ENCODE measurements around the gene ZNF473. TPM values are rescaled to one million over a fixed set of nuclear protein-coding genes. Genes with fewer than 3 reads are reported as not detected.

ZNF473 gene
- total and polyA plus RNA-seq, 2 of the 13 experiments (the other 11 are each of a cell fraction or from before 2014, with no cell fraction given) = 5.8 to 11.9 TPM

DNA sequence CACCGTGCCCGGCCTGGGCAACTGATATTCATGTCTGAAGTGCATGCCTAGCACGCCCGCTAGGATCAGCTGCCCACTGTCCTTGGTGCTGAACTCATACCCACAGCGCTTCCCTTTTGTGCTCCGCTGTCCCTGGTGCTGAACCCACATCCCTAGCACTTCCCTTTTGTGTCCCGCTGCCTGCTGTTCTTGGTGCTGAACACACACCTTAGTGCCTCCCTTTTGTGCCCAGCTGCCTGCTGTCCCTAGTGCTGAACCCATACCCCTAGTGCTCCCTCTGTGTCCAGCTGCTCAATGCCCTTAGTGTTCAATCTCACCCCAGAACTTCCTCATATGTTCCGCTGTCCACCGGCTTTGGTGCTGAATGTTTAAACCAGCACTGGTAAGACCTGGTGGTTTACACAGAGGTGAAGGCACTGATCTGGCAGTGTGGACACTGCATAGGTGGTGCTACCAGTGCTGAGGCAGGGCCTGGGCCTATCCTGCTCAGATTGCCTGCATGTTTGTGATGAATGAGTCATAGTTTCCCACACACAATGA is 38.6 kb upstream of the ZNF473 start (continued):
- peak; percentile 100 for TF ChIP-seq ZNF598 (CRISPR knock-in tag; IDR thresholded peaks at IDR 0.05; ENCODE audit: borderline replicate concordance)
- peak; percentile 74 for TF ChIP-seq PHF21A (CRISPR knock-in tag; IDR thresholded peaks at IDR 0.05)
- TF ChIP-seq, protein P1, sequence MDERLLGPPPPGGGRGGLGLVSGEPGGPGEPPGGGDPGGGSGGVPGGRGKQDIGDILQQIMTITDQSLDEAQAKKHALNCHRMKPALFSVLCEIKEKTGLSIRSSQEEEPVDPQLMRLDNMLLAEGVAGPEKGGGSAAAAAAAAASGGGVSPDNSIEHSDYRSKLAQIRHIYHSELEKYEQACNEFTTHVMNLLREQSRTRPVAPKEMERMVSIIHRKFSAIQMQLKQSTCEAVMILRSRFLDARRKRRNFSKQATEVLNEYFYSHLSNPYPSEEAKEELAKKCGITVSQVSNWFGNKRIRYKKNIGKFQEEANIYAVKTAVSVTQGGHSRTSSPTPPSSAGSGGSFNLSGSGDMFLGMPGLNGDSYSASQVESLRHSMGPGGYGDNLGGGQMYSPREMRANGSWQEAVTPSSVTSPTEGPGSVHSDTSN (CRISPR knock-in tag; IDR thresholded peaks at IDR 0.05) = peak; percentile 57; the same call in 1 of the 2 replicates
- TF ChIP-seq NFE2L1 (CRISPR knock-in tag; IDR thresholded peaks at IDR 0.05; ENCODE audit: borderline replicate concordance) = peak; percentile 99
- no peak for TF ChIP-seq HNRNPUL1 (IDR thresholded peaks at IDR 0.05; ENCODE audit: low read depth, low read length)
- peak; percentile 98 for TF ChIP-seq HOXA3 (CRISPR knock-in tag; IDR thresholded peaks at IDR 0.05)
- TF ChIP-seq, protein P2, sequence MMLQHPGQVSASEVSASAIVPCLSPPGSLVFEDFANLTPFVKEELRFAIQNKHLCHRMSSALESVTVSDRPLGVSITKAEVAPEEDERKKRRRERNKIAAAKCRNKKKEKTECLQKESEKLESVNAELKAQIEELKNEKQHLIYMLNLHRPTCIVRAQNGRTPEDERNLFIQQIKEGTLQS (CRISPR knock-in tag; IDR thresholded peaks at IDR 0.05) = peak; percentile 99
- peak; percentile 99 for TF ChIP-seq ZNF775 (CRISPR knock-in tag; IDR thresholded peaks at IDR 0.05; ENCODE audit: borderline replicate concordance)
- TF ChIP-seq, protein P3, sequence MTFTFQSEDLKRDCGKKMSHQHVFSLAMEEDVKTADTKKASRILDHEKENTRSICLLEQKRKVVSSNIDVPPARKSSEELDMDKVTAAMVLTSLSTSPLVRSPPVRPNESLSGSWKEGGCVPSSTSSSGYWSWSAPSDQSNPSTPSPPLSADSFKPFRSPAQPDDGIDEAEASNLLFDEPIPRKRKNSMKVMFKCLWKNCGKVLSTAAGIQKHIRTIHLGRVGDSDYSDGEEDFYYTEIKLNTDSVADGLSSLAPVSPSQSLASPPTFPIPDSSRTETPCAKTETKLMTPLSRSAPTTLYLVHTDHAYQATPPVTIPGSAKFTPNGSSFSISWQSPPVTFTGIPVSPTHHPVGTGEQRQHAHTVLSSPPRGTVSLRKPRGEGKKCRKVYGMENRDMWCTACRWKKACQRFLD (CRISPR knock-in tag; IDR thresholded peaks at IDR 0.05; ENCODE audit: borderline replicate concordance) = peak; percentile 100
- TF ChIP-seq KDM5A (IDR thresholded peaks at IDR 0.05; ENCODE audit: borderline replicate concordance, low read length) = no peak
- TF ChIP-seq, protein P4, sequence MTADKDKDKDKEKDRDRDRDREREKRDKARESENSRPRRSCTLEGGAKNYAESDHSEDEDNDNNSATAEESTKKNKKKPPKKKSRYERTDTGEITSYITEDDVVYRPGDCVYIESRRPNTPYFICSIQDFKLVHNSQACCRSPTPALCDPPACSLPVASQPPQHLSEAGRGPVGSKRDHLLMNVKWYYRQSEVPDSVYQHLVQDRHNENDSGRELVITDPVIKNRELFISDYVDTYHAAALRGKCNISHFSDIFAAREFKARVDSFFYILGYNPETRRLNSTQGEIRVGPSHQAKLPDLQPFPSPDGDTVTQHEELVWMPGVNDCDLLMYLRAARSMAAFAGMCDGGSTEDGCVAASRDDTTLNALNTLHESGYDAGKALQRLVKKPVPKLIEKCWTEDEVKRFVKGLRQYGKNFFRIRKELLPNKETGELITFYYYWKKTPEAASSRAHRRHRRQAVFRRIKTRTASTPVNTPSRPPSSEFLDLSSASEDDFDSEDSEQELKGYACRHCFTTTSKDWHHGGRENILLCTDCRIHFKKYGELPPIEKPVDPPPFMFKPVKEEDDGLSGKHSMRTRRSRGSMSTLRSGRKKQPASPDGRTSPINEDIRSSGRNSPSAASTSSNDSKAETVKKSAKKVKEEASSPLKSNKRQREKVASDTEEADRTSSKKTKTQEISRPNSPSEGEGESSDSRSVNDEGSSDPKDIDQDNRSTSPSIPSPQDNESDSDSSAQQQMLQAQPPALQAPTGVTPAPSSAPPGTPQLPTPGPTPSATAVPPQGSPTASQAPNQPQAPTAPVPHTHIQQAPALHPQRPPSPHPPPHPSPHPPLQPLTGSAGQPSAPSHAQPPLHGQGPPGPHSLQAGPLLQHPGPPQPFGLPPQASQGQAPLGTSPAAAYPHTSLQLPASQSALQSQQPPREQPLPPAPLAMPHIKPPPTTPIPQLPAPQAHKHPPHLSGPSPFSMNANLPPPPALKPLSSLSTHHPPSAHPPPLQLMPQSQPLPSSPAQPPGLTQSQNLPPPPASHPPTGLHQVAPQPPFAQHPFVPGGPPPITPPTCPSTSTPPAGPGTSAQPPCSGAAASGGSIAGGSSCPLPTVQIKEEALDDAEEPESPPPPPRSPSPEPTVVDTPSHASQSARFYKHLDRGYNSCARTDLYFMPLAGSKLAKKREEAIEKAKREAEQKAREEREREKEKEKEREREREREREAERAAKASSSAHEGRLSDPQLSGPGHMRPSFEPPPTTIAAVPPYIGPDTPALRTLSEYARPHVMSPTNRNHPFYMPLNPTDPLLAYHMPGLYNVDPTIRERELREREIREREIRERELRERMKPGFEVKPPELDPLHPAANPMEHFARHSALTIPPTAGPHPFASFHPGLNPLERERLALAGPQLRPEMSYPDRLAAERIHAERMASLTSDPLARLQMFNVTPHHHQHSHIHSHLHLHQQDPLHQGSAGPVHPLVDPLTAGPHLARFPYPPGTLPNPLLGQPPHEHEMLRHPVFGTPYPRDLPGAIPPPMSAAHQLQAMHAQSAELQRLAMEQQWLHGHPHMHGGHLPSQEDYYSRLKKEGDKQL (CRISPR knock-in tag; IDR thresholded peaks at IDR 0.05; ENCODE audit: low read depth) = peak; percentile 95
- TF ChIP-seq KMT2B (CRISPR knock-in tag; IDR thresholded peaks at IDR 0.05) = peak; percentile 99
- peak; percentile 91 for TF ChIP-seq GATAD1 (CRISPR knock-in tag; IDR thresholded peaks at IDR 0.05)
- TF ChIP-seq SOX6 (IDR thresholded peaks at IDR 0.05) = no peak
- TF ChIP-seq SOX6 (CRISPR knock-in tag; IDR thresholded peaks at IDR 0.05) = peak; percentile 79
- TF ChIP-seq GATAD2A (CRISPR knock-in tag; IDR thresholded peaks at IDR 0.05) = peak; percentile 96
- peak; percentile 99 for TF ChIP-seq KDM3A (CRISPR knock-in tag; IDR thresholded peaks at IDR 0.05; ENCODE audit: low read depth)
- TF ChIP-seq, protein P5, sequence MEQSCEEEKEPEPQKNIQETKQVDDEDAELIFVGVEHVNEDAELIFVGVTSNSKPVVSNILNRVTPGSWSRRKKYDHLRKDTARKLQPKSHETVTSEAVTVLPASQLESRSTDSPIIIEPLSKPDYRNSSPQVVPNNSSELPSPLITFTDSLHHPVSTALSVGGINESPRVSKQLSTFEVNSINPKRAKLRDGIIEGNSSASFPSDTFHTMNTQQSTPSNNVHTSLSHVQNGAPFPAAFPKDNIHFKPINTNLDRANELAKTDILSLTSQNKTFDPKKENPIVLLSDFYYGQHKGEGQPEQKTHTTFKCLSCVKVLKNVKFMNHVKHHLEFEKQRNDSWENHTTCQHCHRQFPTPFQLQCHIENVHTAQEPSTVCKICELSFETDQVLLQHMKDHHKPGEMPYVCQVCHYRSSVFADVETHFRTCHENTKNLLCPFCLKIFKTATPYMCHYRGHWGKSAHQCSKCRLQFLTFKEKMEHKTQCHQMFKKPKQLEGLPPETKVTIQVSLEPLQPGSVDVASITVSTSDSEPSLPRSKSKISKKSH (CRISPR knock-in tag; IDR thresholded peaks at IDR 0.05; ENCODE audit: borderline replicate concordance) = peak; percentile 100
- no peak for TF ChIP-seq FIP1L1 (IDR thresholded peaks at IDR 0.05; ENCODE audit: borderline replicate concordance, insufficient read depth, low read depth, low read length)
- TF ChIP-seq ZNF331 (CRISPR knock-in tag; IDR thresholded peaks at IDR 0.05) = peak; percentile 100
- TF ChIP-seq EHMT2 (IDR thresholded peaks at IDR 0.05; ENCODE audit: borderline replicate concordance, low read depth, low read length) = peak; percentile 100
